ENCODE results near the gene DUOX2. TPM values are rescaled to one million over a fixed set of nuclear protein-coding genes. Genes with fewer than 3 reads are reported as not detected.

DUOX2 gene
- total RNA-seq, 1 experiment from 2014 or later: 0.44 TPM

- DNase-seq (ENCODE audit: low read depth, low spot score) (no peak), ATAC-seq (no peak)
- no TSS peak for BruUV-seq (replicated peaks)
- peaks cover 0 to 5% of the 10 kb centered on the region in 2 experiments; a peak in 1 of 4 replicates for H3K36me3 ChIP-seq (ENCODE audit: control insufficient read depth in 1 of 2, insufficient read depth in 2 of 2, low read length in 2 of 2)
- H3K9ac ChIP-seq (ENCODE audit: low read length): no peak overlapping the region
- H3K9me2 ChIP-seq (ENCODE audit: insufficient read depth): no peaks in the 10 kb centered on the region
- H3K4me3 ChIP-seq (replicated peaks in 1 of 2; ENCODE audit: low read depth in 1 of 2, low read length in 2 of 2): no peak overlapping the region
- H3K4me1 ChIP-seq (ENCODE audit: control insufficient read depth in 1 of 2, insufficient read depth in 2 of 2, low read length in 2 of 2): no peaks in the 10 kb centered on the region
- ChIA-PET RAD21 (ENCODE audit: low non-redundant PET in 1 of 2, low total read pairs in 2 of 2, uncharacterized antibody in 2 of 2, unreplicated experiment in 2 of 2) (no interaction called here), POLR2A (no interaction called here), CTCF (interaction anchor here (1.0 to 1.2 kb wide), 2 partner anchors 14 to 23 kb away, joined by 3 to 4 read pairs; no protein-coding TSS in a partner anchor)
- no peaks in the 10 kb centered on the region for H3K27me3 ChIP-seq (ENCODE audit: insufficient read depth, low read length)
- H3K27ac ChIP-seq (ENCODE audit: low read depth, low read length): no peak overlapping the region
- H3K4me2 ChIP-seq (ENCODE audit: low read length): no peak overlapping the region
- TF ChIP-seq EGR1 (IDR thresholded peaks at IDR 0.05; ENCODE audit: low read depth) (no peak), TCF7L2 (IDR thresholded peaks at IDR 0.05; ENCODE audit: borderline replicate concordance, extremely low read depth, insufficient read depth, insufficient read length) (no peak), ZFX (IDR thresholded peaks at IDR 0.05) (no peak), ZNF274 (IDR thresholded peaks at IDR 0.05; ENCODE audit: low read depth, low read length) (no peak), JUND (IDR thresholded peaks at IDR 0.05) (no peak), POLR2A (IDR thresholded peaks at IDR 0.05; ENCODE audit: borderline replicate concordance, extremely low read depth, insufficient read depth, insufficient read length) (no peak), YY1 (IDR thresholded peaks at IDR 0.05; ENCODE audit: extremely low read depth, insufficient replicate concordance, low read depth, low read length) (no peak), CBX3 (IDR thresholded peaks at IDR 0.05; ENCODE audit: low read depth) (no peak), MAX (IDR thresholded peaks at IDR 0.05) (no peak)
- TF ChIP-seq, protein P1, sequence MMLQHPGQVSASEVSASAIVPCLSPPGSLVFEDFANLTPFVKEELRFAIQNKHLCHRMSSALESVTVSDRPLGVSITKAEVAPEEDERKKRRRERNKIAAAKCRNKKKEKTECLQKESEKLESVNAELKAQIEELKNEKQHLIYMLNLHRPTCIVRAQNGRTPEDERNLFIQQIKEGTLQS (IDR thresholded peaks at IDR 0.05): no peak
- TF ChIP-seq, protein P2, sequence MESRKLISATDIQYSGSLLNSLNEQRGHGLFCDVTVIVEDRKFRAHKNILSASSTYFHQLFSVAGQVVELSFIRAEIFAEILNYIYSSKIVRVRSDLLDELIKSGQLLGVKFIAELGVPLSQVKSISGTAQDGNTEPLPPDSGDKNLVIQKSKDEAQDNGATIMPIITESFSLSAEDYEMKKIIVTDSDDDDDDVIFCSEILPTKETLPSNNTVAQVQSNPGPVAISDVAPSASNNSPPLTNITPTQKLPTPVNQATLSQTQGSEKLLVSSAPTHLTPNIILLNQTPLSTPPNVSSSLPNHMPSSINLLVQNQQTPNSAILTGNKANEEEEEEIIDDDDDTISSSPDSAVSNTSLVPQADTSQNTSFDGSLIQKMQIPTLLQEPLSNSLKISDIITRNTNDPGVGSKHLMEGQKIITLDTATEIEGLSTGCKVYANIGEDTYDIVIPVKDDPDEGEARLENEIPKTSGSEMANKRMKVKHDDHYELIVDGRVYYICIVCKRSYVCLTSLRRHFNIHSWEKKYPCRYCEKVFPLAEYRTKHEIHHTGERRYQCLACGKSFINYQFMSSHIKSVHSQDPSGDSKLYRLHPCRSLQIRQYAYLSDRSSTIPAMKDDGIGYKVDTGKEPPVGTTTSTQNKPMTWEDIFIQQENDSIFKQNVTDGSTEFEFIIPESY (IDR thresholded peaks at IDR 0.05; ENCODE audit: extremely low read depth, insufficient replicate concordance, low read length): no peak
- TF ChIP-seq, protein P3, sequence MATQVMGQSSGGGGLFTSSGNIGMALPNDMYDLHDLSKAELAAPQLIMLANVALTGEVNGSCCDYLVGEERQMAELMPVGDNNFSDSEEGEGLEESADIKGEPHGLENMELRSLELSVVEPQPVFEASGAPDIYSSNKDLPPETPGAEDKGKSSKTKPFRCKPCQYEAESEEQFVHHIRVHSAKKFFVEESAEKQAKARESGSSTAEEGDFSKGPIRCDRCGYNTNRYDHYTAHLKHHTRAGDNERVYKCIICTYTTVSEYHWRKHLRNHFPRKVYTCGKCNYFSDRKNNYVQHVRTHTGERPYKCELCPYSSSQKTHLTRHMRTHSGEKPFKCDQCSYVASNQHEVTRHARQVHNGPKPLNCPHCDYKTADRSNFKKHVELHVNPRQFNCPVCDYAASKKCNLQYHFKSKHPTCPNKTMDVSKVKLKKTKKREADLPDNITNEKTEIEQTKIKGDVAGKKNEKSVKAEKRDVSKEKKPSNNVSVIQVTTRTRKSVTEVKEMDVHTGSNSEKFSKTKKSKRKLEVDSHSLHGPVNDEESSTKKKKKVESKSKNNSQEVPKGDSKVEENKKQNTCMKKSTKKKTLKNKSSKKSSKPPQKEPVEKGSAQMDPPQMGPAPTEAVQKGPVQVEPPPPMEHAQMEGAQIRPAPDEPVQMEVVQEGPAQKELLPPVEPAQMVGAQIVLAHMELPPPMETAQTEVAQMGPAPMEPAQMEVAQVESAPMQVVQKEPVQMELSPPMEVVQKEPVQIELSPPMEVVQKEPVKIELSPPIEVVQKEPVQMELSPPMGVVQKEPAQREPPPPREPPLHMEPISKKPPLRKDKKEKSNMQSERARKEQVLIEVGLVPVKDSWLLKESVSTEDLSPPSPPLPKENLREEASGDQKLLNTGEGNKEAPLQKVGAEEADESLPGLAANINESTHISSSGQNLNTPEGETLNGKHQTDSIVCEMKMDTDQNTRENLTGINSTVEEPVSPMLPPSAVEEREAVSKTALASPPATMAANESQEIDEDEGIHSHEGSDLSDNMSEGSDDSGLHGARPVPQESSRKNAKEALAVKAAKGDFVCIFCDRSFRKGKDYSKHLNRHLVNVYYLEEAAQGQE (IDR thresholded peaks at IDR 0.05; ENCODE audit: low read depth): no peak
- H3K9me3 ChIP-seq (ENCODE audit: control insufficient read depth in 1 of 2, insufficient read depth in 1 of 2, low read depth in 1 of 2, low read length in 2 of 2): no peaks in the 10 kb centered on the region
- H3K79me2 ChIP-seq (ENCODE audit: insufficient read depth, low read length): no peaks in the 10 kb centered on the region
- intact Hi-C loops (cut with micrococcal nuclease): no loop called here
- H2AFZ ChIP-seq (ENCODE audit: low read depth, low read length, poor library complexity, severe bottlenecking): no peak overlapping the region
- no peaks in the 10 kb centered on the region for H4K20me1 ChIP-seq (ENCODE audit: insufficient read depth)
Observed at GRCh38 chr15:45140557-45141250, 26.7 kb upstream of the DUOX2 start.

All from HCT116 (cell line).